WTC11 (cell line): Measurements from ENCODE around the gene IVD. TPM values are rescaled to one million over a fixed set of nuclear protein-coding genes. Genes with fewer than 3 reads are reported as not detected.

ENCODE experiments used
- ATAC-seq: fragments of 200-7000 bp; cut with Tn5 transposase; 2 replicates; pipeline ENCODE4 v1.10.0; 2021; ENCODE audit warnings: mild to moderate bottlenecking, moderate library complexity
- CTCF ChIA-PET: fragments of 300-600 bp; sonication (Branson Sonifier 250); formaldehyde crosslinking; loops from one replicate; lab custom pipeline; 2021; ENCODE audit warnings: antibody characterized with exemption; lab: Charles Lee
- POLR2A ChIA-PET: fragments of 350-600 bp; sonication (Branson Sonifier 250); formaldehyde crosslinking; loops from one replicate; lab custom pipeline; 2021; ENCODE audit warnings: antibody characterized with exemption; lab: Charles Lee
- DNase-seq: peaks from one replicate; pipeline ENCODE4 v3.0.0; 2021; ENCODE audit warnings: low spot score
- H3K27ac Mint-ChIP-seq: 2 replicates; pipeline ENCODE4 v1.8.0; 2021; ENCODE audit warnings: mixed read lengths
- H3K27me3 Mint-ChIP-seq: 2 replicates; pipeline ENCODE4 v1.8.0; 2021; ENCODE audit warnings: low read depth, mild to moderate bottlenecking, moderate library complexity, mixed read lengths
- H3K36me3 Mint-ChIP-seq: 2 replicates; pipeline ENCODE4 v1.8.0; 2021; ENCODE audit warnings: mixed read lengths
- H3K4me1 Mint-ChIP-seq: 2 replicates; pipeline ENCODE4 v1.8.0; 2022; ENCODE audit warnings: mixed read lengths
- H3K4me3 Mint-ChIP-seq: 2 replicates; pipeline ENCODE4 v1.8.0; 2021; ENCODE audit warnings: mild to moderate bottlenecking, moderate library complexity, mixed read lengths
- H3K9me3 Mint-ChIP-seq: 2 replicates; pipeline ENCODE4 v1.8.0; 2021; ENCODE audit warnings: mixed read lengths
- CBFB ChIP-seq: sonication (generic); formaldehyde crosslinking; IDR thresholded peaks from 2 replicates; pipeline ENCODE4 v1.8.1; 2022; ENCODE audit warnings: mild to moderate bottlenecking, low read depth, missing genetic modification reagents
- CREM ChIP-seq: sonication (generic); formaldehyde crosslinking; IDR thresholded peaks from 2 replicates; pipeline ENCODE4 v1.8.1; 2022; ENCODE audit warnings: mild to moderate bottlenecking, missing genetic modification reagents, moderate library complexity
- ELF4 ChIP-seq: sonication (generic); formaldehyde crosslinking; IDR thresholded peaks from 2 replicates; pipeline ENCODE4 v1.8.1; 2022; ENCODE audit warnings: low read depth, mild to moderate bottlenecking, moderate library complexity, missing genetic modification reagents
- GABPB1 ChIP-seq: sonication (generic); formaldehyde crosslinking; IDR thresholded peaks from 2 replicates; pipeline ENCODE4 v1.8.1; 2023; ENCODE audit warnings: mild to moderate bottlenecking, missing genetic modification reagents
- GRHL2 ChIP-seq: fragments of 250-450 bp; sonication (Bioruptor Pico); IDR thresholded peaks from 2 replicates; pipeline ENCODE4 v1.8.0; 2022; ENCODE audit warnings: mild to moderate bottlenecking, moderate library complexity; ENCODE audit not compliant: insufficient replicate concordance, severe bottlenecking
- JAZF1 ChIP-seq: fragments of 250-450 bp; sonication (Bioruptor Pico); IDR thresholded peaks from 2 replicates; pipeline ENCODE4 v1.9.0; 2021; ENCODE audit warnings: moderate library complexity, mild to moderate bottlenecking, inconsistent platforms
- JUN ChIP-seq: sonication (generic); formaldehyde crosslinking; IDR thresholded peaks from 2 replicates; pipeline ENCODE4 v1.8.0; 2023; ENCODE audit warnings: mild to moderate bottlenecking, missing genetic modification reagents
- RELA ChIP-seq: sonication (generic); formaldehyde crosslinking; IDR thresholded peaks from 2 replicates; pipeline ENCODE4 v1.8.1; 2022; ENCODE audit warnings: missing genetic modification reagents, mild to moderate bottlenecking, borderline replicate concordance
- SOX15 ChIP-seq: fragments of 250-450 bp; sonication (Bioruptor Pico); IDR thresholded peaks from 2 replicates; pipeline ENCODE4 v1.9.0; 2021; ENCODE audit warnings: mild to moderate bottlenecking
- TEAD1 ChIP-seq: sonication (generic); formaldehyde crosslinking; IDR thresholded peaks from 2 replicates; pipeline ENCODE4 v1.8.0; 2022; ENCODE audit warnings: mild to moderate bottlenecking, missing genetic modification reagents
- ZNF416 ChIP-seq: fragments of 250-450 bp; sonication (Bioruptor Pico); IDR thresholded peaks from 2 replicates; pipeline ENCODE4 v1.9.0; 2021; ENCODE audit warnings: mild to moderate bottlenecking, inconsistent platforms
- total RNA-seq: library from RNA; stranded (reverse); gene quantifications from 3 replicates; pipeline ENCODE4 v1.2.3, GENCODE V29; 2021
- TF ChIP-seq, protein P1 (sequence below): sonication (generic); formaldehyde crosslinking; IDR thresholded peaks from 2 replicates; pipeline ENCODE4 v1.8.1; 2022; ENCODE audit warnings: mild to moderate bottlenecking, moderate library complexity, missing genetic modification reagents
- TF ChIP-seq, protein P2 (sequence below): sonication (generic); formaldehyde crosslinking; IDR thresholded peaks from 2 replicates; pipeline ENCODE4 v1.8.1; 2023; ENCODE audit warnings: mild to moderate bottlenecking, missing genetic modification reagents, moderate library complexity
- TF ChIP-seq, protein P3 (sequence below): fragments of 200-600 bp; IDR thresholded peaks from 2 replicates; pipeline ENCODE4 v1.8.0; 2022; ENCODE audit warnings: antibody characterized with exemption
- TF ChIP-seq, protein P4 (sequence below): fragments of 250-450 bp; sonication (Bioruptor Pico); IDR thresholded peaks from 2 replicates; pipeline ENCODE4 v1.9.0; 2021; ENCODE audit warnings: mild to moderate bottlenecking
- TF ChIP-seq, protein P5 (sequence below): fragments of 250-450 bp; sonication (Bioruptor Pico); IDR thresholded peaks from 2 replicates; pipeline ENCODE4 v1.9.0; 2021; ENCODE audit warnings: mild to moderate bottlenecking
- TF ChIP-seq, protein P6 (sequence below): sonication (generic); formaldehyde crosslinking; conservative IDR thresholded peaks from 2 replicates; pipeline ENCODE4 v1.8.1; 2023; ENCODE audit warnings: mild to moderate bottlenecking, low read depth, missing genetic modification reagents, moderate library complexity
- TF ChIP-seq, protein P7 (sequence below): sonication (generic); formaldehyde crosslinking; IDR thresholded peaks from 2 replicates; pipeline ENCODE4 v1.8.0; 2022; ENCODE audit warnings: mild to moderate bottlenecking, missing genetic modification reagents
- TF ChIP-seq, protein P8 (sequence below): sonication (generic); formaldehyde crosslinking; IDR thresholded peaks from 2 replicates; pipeline ENCODE4 v1.8.1; 2022; ENCODE audit warnings: low read depth, missing genetic modification reagents, borderline replicate concordance

The IVD gene
- total RNA-seq, 1 experiment from 2014 or later = 96.1 TPM

DNA sequence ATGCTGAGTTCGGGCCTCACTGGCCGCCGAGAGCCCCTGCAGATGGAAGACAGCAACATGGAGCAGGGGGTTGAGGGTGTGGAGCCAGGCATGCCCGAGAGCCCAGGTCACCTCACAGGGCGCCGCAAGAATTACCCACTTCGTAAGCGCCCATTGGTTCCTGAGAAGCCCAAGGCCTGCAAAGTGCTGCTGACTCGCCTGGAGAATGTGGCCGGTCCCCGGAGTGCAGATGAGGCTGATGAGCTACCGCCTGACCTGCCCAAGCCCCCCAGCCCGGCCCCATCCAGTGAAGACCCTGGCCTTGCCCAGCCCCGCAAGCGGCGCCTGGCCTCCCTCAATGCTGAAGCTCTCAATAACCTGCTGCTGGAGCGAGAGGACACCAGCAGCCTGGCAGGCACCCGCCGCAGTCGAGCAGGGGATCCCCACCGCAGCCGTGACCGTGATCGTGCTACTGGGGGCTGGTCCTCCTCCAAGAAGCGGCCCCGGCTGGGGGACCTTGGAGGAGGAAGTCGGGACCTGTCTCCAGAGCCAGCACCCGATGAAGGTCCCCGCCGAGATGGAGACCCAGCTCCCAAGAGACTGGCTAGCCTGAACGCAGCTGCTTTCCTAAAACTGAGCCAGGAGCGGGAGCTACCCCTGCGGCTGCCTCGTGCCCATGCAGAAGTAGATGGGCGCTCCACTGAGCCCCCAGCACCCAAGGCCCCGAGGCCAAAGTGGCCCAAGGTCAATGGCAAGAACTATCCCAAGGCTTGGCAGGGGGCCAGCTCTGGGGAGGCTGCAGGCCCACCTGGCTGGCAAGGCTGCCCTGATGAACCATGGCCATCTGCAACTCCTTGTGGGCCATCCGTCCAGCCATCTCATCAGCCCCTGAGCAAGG, 53.1 kb downstream of the IVD start:
- H3K36me3 Mint-ChIP-seq = peaks cover 13% of the 10 kb centered on the region
- no peaks in the 10 kb centered on the region for H3K9me3 Mint-ChIP-seq
- H3K4me3 Mint-ChIP-seq = no peak overlapping the region
- TF ChIP-seq GRHL2 (CRISPR knock-in tag) (no peak), TEAD1 (no peak), ZNF416 (CRISPR knock-in tag) (no peak), CREM (CRISPR knock-in tag) (no peak), ELF4 (CRISPR knock-in tag) (no peak), CBFB (CRISPR knock-in tag) (no peak), JUN (CRISPR knock-in tag) (no peak), GABPB1 (CRISPR knock-in tag) (no peak), SOX15 (CRISPR knock-in tag) (no peak), RELA (no peak), JAZF1 (CRISPR knock-in tag) (no peak)
- TF ChIP-seq, protein P1, sequence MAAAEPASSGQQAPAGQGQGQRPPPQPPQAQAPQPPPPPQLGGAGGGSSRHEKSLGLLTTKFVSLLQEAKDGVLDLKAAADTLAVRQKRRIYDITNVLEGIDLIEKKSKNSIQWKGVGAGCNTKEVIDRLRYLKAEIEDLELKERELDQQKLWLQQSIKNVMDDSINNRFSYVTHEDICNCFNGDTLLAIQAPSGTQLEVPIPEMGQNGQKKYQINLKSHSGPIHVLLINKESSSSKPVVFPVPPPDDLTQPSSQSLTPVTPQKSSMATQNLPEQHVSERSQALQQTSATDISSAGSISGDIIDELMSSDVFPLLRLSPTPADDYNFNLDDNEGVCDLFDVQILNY (CRISPR knock-in tag) = no peak
- TF ChIP-seq, protein P2, sequence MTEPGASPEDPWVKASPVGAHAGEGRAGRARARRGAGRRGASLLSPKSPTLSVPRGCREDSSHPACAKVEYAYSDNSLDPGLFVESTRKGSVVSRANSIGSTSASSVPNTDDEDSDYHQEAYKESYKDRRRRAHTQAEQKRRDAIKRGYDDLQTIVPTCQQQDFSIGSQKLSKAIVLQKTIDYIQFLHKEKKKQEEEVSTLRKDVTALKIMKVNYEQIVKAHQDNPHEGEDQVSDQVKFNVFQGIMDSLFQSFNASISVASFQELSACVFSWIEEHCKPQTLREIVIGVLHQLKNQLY (CRISPR knock-in tag) = no peak
- TF ChIP-seq, protein P3, sequence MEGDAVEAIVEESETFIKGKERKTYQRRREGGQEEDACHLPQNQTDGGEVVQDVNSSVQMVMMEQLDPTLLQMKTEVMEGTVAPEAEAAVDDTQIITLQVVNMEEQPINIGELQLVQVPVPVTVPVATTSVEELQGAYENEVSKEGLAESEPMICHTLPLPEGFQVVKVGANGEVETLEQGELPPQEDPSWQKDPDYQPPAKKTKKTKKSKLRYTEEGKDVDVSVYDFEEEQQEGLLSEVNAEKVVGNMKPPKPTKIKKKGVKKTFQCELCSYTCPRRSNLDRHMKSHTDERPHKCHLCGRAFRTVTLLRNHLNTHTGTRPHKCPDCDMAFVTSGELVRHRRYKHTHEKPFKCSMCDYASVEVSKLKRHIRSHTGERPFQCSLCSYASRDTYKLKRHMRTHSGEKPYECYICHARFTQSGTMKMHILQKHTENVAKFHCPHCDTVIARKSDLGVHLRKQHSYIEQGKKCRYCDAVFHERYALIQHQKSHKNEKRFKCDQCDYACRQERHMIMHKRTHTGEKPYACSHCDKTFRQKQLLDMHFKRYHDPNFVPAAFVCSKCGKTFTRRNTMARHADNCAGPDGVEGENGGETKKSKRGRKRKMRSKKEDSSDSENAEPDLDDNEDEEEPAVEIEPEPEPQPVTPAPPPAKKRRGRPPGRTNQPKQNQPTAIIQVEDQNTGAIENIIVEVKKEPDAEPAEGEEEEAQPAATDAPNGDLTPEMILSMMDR = no peak
- TF ChIP-seq, protein P4, sequence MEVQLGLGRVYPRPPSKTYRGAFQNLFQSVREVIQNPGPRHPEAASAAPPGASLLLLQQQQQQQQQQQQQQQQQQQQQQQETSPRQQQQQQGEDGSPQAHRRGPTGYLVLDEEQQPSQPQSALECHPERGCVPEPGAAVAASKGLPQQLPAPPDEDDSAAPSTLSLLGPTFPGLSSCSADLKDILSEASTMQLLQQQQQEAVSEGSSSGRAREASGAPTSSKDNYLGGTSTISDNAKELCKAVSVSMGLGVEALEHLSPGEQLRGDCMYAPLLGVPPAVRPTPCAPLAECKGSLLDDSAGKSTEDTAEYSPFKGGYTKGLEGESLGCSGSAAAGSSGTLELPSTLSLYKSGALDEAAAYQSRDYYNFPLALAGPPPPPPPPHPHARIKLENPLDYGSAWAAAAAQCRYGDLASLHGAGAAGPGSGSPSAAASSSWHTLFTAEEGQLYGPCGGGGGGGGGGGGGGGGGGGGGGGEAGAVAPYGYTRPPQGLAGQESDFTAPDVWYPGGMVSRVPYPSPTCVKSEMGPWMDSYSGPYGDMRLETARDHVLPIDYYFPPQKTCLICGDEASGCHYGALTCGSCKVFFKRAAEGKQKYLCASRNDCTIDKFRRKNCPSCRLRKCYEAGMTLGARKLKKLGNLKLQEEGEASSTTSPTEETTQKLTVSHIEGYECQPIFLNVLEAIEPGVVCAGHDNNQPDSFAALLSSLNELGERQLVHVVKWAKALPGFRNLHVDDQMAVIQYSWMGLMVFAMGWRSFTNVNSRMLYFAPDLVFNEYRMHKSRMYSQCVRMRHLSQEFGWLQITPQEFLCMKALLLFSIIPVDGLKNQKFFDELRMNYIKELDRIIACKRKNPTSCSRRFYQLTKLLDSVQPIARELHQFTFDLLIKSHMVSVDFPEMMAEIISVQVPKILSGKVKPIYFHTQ = no peak
- TF ChIP-seq, protein P5, sequence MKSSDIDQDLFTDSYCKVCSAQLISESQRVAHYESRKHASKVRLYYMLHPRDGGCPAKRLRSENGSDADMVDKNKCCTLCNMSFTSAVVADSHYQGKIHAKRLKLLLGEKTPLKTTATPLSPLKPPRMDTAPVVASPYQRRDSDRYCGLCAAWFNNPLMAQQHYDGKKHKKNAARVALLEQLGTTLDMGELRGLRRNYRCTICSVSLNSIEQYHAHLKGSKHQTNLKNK (CRISPR knock-in tag) = no peak
- TF ChIP-seq, protein P6, sequence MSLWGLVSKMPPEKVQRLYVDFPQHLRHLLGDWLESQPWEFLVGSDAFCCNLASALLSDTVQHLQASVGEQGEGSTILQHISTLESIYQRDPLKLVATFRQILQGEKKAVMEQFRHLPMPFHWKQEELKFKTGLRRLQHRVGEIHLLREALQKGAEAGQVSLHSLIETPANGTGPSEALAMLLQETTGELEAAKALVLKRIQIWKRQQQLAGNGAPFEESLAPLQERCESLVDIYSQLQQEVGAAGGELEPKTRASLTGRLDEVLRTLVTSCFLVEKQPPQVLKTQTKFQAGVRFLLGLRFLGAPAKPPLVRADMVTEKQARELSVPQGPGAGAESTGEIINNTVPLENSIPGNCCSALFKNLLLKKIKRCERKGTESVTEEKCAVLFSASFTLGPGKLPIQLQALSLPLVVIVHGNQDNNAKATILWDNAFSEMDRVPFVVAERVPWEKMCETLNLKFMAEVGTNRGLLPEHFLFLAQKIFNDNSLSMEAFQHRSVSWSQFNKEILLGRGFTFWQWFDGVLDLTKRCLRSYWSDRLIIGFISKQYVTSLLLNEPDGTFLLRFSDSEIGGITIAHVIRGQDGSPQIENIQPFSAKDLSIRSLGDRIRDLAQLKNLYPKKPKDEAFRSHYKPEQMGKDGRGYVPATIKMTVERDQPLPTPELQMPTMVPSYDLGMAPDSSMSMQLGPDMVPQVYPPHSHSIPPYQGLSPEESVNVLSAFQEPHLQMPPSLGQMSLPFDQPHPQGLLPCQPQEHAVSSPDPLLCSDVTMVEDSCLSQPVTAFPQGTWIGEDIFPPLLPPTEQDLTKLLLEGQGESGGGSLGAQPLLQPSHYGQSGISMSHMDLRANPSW (CRISPR knock-in tag) = no peak
- TF ChIP-seq, protein P7, sequence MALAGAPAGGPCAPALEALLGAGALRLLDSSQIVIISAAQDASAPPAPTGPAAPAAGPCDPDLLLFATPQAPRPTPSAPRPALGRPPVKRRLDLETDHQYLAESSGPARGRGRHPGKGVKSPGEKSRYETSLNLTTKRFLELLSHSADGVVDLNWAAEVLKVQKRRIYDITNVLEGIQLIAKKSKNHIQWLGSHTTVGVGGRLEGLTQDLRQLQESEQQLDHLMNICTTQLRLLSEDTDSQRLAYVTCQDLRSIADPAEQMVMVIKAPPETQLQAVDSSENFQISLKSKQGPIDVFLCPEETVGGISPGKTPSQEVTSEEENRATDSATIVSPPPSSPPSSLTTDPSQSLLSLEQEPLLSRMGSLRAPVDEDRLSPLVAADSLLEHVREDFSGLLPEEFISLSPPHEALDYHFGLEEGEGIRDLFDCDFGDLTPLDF (CRISPR knock-in tag) = no peak
- TF ChIP-seq, protein P8, sequence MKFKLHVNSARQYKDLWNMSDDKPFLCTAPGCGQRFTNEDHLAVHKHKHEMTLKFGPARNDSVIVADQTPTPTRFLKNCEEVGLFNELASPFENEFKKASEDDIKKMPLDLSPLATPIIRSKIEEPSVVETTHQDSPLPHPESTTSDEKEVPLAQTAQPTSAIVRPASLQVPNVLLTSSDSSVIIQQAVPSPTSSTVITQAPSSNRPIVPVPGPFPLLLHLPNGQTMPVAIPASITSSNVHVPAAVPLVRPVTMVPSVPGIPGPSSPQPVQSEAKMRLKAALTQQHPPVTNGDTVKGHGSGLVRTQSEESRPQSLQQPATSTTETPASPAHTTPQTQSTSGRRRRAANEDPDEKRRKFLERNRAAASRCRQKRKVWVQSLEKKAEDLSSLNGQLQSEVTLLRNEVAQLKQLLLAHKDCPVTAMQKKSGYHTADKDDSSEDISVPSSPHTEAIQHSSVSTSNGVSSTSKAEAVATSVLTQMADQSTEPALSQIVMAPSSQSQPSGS (CRISPR knock-in tag) = no peak
- H3K27ac Mint-ChIP-seq = no peak overlapping the region
- CTCF ChIA-PET = interaction anchor here (0.6 to 1.1 kb wide), 2 partner anchors 11 to 12 kb away, joined by 3 read pairs; no protein-coding TSS in a partner anchor
- peaks cover 29% of the 10 kb centered on the region for H3K4me1 Mint-ChIP-seq
- DNase-seq (no peak), ATAC-seq (no peak)
- no peaks in the 10 kb centered on the region for H3K27me3 Mint-ChIP-seq
- POLR2A ChIA-PET = no interaction called here
